NT2/D1 (cell line): ENCODE results near the gene ATPAF1.

Experiments used
- YY1 ChIP-seq: IDR thresholded peaks from 2 replicates; pipeline ENCODE4 v1.6.1; 2011; ENCODE audit not compliant: insufficient read length, insufficient read depth
- ZNF274 ChIP-seq: IDR thresholded peaks from 2 replicates; pipeline ENCODE4 v1.6.1; 2011; ENCODE audit warnings: mild to moderate bottlenecking, low read depth, low read length

GRCh38 chr1:46616277-46617107, 51.7 kb downstream of the ATPAF1 start, which contains the start of gene MOB3C:
- TF ChIP-seq YY1 (no peak), ZNF274 (no peak)
